Suprapubic skin (tissue), 4 donors: ENCODE results near the gene MYOC. TPM values are rescaled to one million over a fixed set of nuclear protein-coding genes. Genes with fewer than 3 reads are reported as not detected.
A peak's percentile ranks its signal among the peaks of the same experiment; 100 is the strongest.
"Not testable (repeated sequence)": the region's sequence is repeated elsewhere in the genome, so short reads cannot be mapped to it uniquely, and the experiment has no call there.

Source experiments
- DNase-seq, 2 donors: peaks; one replicate each; pipeline ENCODE4 v3.0.0-alpha.2; 2019; ENCODE audit warnings: low spot score in 2 of 2
- H3K27ac ChIP-seq: fragments of 200-600 bp; sonication (generic); one replicate; pipeline ENCODE4 v1.5.1; 2019
- H3K27me3 ChIP-seq: fragments of 200-600 bp; sonication (generic); one replicate; pipeline ENCODE4 v1.5.1; 2019
- H3K36me3 ChIP-seq: fragments of 200-600 bp; sonication (generic); one replicate; pipeline ENCODE4 v1.5.1; 2019
- H3K4me1 ChIP-seq: fragments of 200-600 bp; sonication (generic); one replicate; pipeline ENCODE4 v1.5.1; 2019
- H3K4me3 ChIP-seq: fragments of 200-600 bp; sonication (generic); one replicate; pipeline ENCODE4 v1.5.1; 2019; ENCODE audit warnings: mild to moderate bottlenecking
- H3K9me3 ChIP-seq: fragments of 200-600 bp; sonication (generic); one replicate; pipeline ENCODE4 v1.5.1; 2019
- EP300 ChIP-seq: sonication (generic); formaldehyde crosslinking; IDR thresholded peaks from one replicate; pipeline ENCODE4 v1.6.1; 2017; ENCODE audit warnings: antibody characterized with exemption
- POLR2A ChIP-seq, 2 donors: fragments of 450-650 bp; IDR thresholded peaks; one replicate each; pipeline ENCODE4 v1.6.1; 2017; ENCODE audit warnings: antibody characterized with exemption in 2 of 2, mild to moderate bottlenecking in 2 of 2, moderate library complexity in 2 of 2
- POLR2AphosphoS5 ChIP-seq, 3 donors: sonication (generic); formaldehyde crosslinking; IDR thresholded peaks; one replicate each; pipeline ENCODE4 v1.6.1; 2017; ENCODE audit warnings: antibody characterized with exemption in 3 of 3
- WGBS: methylation state at CpG from one replicate; pipeline ENCODE4 v1.1.5; 2018; 5-methylcytosine and 5-hydroxymethylcytosine counted together
- total RNA-seq, 4 donors: library from RNA; depleted of rRNA; stranded (reverse); fragments of >200 nt; gene quantifications; one replicate each; pipeline ENCODE4 v1.1.0, GENCODE V29; 2016
- TF ChIP-seq, protein P1 (sequence below), 2 donors: fragments of 200-600 bp in 1 of 2; fragments of 450-650 bp in 1 of 2; sonication (generic) in 1 of 2; IDR thresholded peaks; one replicate each; pipeline ENCODE4 v1.5.1; 2016 to 2019; ENCODE audit warnings: antibody characterized with exemption in 2 of 2, mild to moderate bottlenecking in 1 of 2, moderate library complexity in 1 of 2

MYOC gene
- total RNA-seq, 4 donors from 2014 or later = 0.34 to 3.1 (median 1.2) TPM

DNA sequence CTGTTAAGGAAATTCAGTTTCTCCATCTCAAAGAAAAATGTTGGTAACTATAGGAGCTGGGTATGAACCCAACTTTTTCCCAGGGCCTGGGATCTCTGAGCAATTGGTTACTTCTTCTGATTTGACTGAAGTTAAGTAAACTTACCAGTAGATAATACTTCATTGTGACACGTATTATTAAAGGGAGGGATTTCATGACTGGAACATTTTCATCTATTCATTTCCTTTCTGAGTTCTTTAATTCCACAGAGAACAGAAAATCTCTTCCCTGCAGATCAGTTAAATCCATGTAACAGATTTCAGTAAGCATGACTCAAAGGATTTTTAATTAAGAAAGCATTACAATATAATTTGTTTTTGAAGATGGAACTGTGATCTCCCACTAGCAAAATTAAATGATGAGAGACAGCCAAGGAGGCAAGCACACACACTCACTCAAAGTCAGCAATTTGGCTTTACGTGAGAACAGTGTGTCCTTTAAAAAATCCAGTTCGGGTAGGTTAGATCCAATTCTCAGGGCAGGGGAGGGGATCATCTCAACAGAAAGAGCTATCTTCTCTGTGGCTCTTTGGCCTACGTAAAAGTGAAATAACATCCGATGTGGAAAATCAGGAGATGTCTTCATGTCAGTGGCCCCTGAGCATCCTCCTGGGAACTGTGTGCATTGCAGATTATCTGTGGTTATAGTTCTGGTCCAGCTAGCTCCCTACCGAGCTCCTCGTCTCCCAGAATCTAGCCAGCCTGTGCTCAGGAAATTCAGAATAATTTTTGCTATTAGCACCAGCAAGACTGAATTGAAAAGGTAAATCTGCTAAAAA is 10.8 kb upstream of the MYOC start:
- Histone ChIP-seq H3K9me3 (no peaks in the 10 kb centered on the region), H3K27me3 (no peaks in the 10 kb centered on the region), H3K27ac (peak overlapping the region; percentile 65), H3K4me1 (peaks cover 5% of the 10 kb centered on the region), H3K4me3 (no peak overlapping the region), H3K36me3 (no peaks in the 10 kb centered on the region)
- no peak for DNase-seq
- TF ChIP-seq POLR2AphosphoS5 (IDR thresholded peaks at IDR 0.05) (no peak), EP300 (no peak), POLR2A (IDR thresholded peaks at IDR 0.05) (no peak)
- TF ChIP-seq, protein P1, sequence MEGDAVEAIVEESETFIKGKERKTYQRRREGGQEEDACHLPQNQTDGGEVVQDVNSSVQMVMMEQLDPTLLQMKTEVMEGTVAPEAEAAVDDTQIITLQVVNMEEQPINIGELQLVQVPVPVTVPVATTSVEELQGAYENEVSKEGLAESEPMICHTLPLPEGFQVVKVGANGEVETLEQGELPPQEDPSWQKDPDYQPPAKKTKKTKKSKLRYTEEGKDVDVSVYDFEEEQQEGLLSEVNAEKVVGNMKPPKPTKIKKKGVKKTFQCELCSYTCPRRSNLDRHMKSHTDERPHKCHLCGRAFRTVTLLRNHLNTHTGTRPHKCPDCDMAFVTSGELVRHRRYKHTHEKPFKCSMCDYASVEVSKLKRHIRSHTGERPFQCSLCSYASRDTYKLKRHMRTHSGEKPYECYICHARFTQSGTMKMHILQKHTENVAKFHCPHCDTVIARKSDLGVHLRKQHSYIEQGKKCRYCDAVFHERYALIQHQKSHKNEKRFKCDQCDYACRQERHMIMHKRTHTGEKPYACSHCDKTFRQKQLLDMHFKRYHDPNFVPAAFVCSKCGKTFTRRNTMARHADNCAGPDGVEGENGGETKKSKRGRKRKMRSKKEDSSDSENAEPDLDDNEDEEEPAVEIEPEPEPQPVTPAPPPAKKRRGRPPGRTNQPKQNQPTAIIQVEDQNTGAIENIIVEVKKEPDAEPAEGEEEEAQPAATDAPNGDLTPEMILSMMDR (IDR thresholded peaks at IDR 0.05) = no peak
- WGBS = 58% methylated on average over 7 of the region's 7 CpGs

DNA sequence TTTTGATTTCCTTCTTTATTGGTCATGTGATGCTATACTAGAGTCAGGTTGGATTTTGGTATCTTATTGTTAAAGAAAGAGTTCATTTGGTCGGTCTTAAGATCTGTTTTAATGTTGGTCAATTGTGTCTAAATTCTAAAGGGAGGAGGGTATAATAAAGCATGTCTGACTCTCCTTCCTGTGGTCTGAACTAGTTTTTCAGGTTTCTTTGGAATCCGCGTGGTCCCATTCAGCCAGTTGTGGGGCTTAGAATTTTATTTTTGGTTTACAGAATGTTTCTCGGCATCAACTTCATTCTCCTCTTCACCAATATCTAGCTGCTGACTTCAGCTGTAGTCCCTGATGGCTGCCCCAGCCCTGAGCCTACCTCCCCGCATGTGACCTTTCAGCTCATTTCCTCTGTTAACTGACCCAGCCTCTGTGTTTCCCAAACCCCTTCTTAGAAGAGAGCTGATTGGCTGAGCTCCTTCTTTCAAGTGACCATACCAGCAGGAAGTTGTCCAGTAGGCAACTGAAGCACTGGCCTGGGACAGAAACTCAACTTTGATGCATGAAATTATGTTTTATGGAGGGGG is 8.7 kb upstream of the MYOC start:
- H3K4me3 ChIP-seq = no peak overlapping the region
- no peaks in the 10 kb centered on the region for H3K27me3 ChIP-seq
- TF ChIP-seq POLR2AphosphoS5 (IDR thresholded peaks at IDR 0.05) (no peak), POLR2A (IDR thresholded peaks at IDR 0.05) (no peak), EP300 (no peak)
- TF ChIP-seq, protein P1 (IDR thresholded peaks at IDR 0.05) = no peak
- 78% methylated on average over 5 of the region's 5 CpGs for WGBS
- H3K36me3 ChIP-seq = no peaks in the 10 kb centered on the region
- no peak overlapping the region for H3K27ac ChIP-seq
- H3K9me3 ChIP-seq = no peaks in the 10 kb centered on the region
- H3K4me1 ChIP-seq = peaks cover 5% of the 10 kb centered on the region
- no peak for DNase-seq

DNA sequence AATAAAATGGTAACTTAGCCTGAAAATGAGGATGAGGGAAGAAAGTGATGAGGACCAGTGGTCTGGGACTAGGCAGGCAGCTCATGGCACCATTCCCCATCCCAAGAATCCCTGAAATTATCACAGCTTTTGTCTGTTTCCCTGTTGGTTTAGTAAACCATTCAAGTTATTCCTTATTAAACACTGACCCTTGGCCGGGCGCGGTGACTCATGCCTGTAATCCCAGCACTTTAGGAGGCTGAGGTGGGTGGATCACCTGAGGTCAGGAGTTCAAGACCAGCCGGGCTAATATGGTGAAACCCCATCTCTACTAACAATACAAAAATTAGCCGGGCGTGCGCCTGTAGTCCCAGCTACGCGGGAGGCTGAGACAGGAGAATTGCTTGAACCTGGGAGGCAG is 3.7 kb upstream of the MYOC start:
- not testable (repeated sequence) for H3K36me3 ChIP-seq, H3K4me3 ChIP-seq, H3K27ac ChIP-seq, H3K27me3 ChIP-seq, H3K9me3 ChIP-seq
- H3K4me1 ChIP-seq = peaks cover 18% of the 10 kb centered on the region
- WGBS = 95% methylated on average over 9 of the region's 9 CpGs
- peak in 1 of 2 donors; percentile 24 for DNase-seq

DNA sequence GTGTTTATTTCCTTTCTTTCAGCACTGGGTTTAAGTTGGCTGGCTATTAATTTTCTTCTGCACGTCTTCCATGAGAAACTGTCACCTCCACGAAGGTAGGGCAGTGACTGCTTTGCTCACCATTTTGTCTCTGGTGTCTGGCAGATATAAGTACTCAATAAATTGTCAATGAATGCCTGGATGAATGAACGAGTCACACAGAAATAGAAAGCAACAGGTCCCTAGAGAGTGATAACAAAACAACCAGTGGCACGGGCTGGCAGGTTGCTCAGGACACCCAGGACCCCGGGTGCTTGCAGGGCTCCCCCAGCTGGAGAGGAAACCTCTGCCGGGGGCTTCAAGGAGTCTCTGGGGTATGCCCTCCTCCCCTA is 3.2 kb upstream of the MYOC start:
- DNase-seq = peak in 1 of 2 donors; percentile 48
- Histone ChIP-seq H3K27ac (no peak overlapping the region), H3K27me3 (no peaks in the 10 kb centered on the region), H3K36me3 (no peaks in the 10 kb centered on the region), H3K9me3 (no peaks in the 10 kb centered on the region), H3K4me1 (peaks cover 18% of the 10 kb centered on the region), H3K4me3 (no peak overlapping the region)
- WGBS = 64% methylated on average over 6 of the region's 6 CpGs
- TF ChIP-seq, protein P1 (IDR thresholded peaks at IDR 0.05) = no peak
- TF ChIP-seq EP300 = no peak
- TF ChIP-seq POLR2A (IDR thresholded peaks at IDR 0.05) = no peak

DNA sequence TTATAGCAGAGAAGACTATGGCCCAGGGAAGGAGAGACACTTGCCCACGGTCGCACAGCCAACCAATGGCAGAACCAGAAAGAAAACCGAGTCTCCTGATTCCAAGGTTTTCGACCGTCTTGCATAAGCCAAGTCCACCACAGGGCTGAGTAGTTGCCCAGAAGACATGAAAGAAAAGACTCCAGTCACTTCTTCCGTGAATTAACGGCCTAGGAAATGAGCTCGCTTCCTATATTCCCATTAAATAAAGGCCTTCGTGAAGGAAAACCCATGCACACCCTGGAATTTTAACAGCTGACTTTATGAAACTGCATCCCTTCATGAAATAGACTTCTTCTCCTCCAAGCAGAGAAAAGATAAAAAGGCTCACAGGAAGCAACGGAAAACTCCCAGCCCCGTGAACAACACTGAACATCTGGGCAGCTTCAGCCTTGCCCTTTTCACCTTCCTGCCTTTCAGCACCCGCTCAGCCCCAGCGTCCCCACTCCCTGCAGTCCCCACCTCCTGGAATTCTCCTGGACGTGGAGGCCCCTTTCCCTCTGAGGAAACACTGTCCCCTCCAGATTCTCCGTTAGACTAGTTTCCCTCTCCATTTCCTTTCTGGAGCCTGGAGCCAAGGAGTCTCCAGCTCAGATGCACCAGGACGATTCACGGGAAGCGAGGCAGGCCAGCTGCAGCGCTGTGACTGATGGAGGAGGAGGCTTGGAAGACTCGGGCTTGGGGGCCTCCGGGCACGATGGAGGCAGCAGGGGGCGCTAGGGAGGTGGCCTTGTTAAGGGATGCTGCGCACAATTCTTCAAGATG is 2.7 kb upstream of the MYOC start:
- WGBS = 41% methylated on average over 24 of the region's 24 CpGs
- Histone ChIP-seq H3K9me3 (no peaks in the 10 kb centered on the region), H3K27me3 (no peaks in the 10 kb centered on the region), H3K36me3 (no peaks in the 10 kb centered on the region), H3K4me3 (no peak overlapping the region), H3K4me1 (peaks cover 18% of the 10 kb centered on the region), H3K27ac (peak overlapping the region; percentile 53)
- TF ChIP-seq, protein P1 (IDR thresholded peaks at IDR 0.05) = peak in 1 of 2 donors; percentile 29
- TF ChIP-seq POLR2A (IDR thresholded peaks at IDR 0.05) = no peak
- DNase-seq = peak; percentile 69 to 85
